ENCODE results near the gene TNFSF9. TPM values are rescaled to one million over a fixed set of nuclear protein-coding genes. Genes with fewer than 3 reads are reported as not detected.
"Not testable (repeated sequence)": the region's sequence is repeated elsewhere in the genome, so short reads cannot be mapped to it uniquely, and the experiment has no call there.

Gene TNFSF9
- total and polyA plus RNA-seq, 11 donors = 0.08 to 0.77 (median 0.22) TPM; not detected in 5

DNA sequence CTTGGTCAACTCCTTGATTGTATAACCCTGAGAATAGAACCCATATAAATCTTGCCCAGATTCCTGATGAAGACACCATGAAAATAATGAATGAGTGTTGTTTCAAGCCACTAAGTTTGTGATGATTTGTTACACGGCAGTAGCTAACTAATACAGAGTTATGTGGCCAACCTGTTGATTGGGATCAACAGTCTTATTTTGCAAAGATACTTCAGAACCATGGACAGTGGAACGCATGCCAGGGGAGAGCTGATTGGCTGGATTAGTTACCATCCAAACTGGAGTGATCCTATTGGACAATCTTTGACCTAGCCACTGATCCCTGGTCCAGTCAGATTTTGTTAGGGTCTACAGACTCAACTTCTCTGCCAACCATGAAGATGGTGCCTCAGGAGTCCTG, 33.6 kb downstream of the TNFSF9 start:
- DNase-seq (no peak), ATAC-seq (no peak)
- TF ChIP-seq, protein P1, sequence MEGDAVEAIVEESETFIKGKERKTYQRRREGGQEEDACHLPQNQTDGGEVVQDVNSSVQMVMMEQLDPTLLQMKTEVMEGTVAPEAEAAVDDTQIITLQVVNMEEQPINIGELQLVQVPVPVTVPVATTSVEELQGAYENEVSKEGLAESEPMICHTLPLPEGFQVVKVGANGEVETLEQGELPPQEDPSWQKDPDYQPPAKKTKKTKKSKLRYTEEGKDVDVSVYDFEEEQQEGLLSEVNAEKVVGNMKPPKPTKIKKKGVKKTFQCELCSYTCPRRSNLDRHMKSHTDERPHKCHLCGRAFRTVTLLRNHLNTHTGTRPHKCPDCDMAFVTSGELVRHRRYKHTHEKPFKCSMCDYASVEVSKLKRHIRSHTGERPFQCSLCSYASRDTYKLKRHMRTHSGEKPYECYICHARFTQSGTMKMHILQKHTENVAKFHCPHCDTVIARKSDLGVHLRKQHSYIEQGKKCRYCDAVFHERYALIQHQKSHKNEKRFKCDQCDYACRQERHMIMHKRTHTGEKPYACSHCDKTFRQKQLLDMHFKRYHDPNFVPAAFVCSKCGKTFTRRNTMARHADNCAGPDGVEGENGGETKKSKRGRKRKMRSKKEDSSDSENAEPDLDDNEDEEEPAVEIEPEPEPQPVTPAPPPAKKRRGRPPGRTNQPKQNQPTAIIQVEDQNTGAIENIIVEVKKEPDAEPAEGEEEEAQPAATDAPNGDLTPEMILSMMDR (IDR thresholded peaks at IDR 0.05) = no peak
- TF ChIP-seq POLR2A (IDR thresholded peaks at IDR 0.05) = no peak
- WGBS, 4 donors = 55 to 73% (median 69%) methylated on average over 2 of the region's 2 CpGs
- H3K27me3 ChIP-seq = peaks cover 0 to 10% (median 0%) of the 10 kb centered on the region in 9 donors
- intact Hi-C loops (cut with DNase I) = no loop called here
- H3K4me1 ChIP-seq = no peaks in the 10 kb centered on the region
- no peak overlapping the region for H3K4me3 ChIP-seq
- no peaks in the 10 kb centered on the region for H3K36me3 ChIP-seq
- no peak overlapping the region for H3K27ac ChIP-seq
- peaks cover 0 to 19% (median 7%) of the 10 kb centered on the region in 12 donors for H3K9me3 ChIP-seq

DNA sequence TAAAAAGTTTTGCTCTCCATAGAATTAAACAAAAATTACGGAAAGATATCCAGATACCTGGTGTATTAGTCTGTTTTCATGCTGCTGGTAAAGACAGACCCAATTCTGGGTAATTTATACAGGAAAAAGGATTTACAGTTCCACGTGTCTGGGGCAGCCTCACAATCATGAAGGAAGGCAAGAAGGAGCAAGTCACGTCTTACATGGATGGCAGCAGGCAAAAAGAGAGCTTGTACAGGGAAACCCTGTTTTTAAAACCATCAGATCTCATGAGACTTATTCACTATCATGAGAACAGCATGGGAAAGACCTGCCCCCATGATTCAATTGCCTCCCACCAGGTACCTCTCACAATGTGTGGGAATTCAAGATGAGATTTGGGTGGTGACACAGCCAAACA, 35.9 kb downstream of the TNFSF9 start:
- whole genome bisulfite sequencing, 4 donors = 52 to 74% (median 62%) methylated on average over 3 of the region's 3 CpGs
- H3K36me3 ChIP-seq; H3K4me3 ChIP-seq; ATAC-seq; H3K4me1 ChIP-seq; intact Hi-C loops (cut with DNase I); H3K27ac ChIP-seq; DNase-seq: not testable (repeated sequence)
- Histone ChIP-seq H3K27me3 (peaks cover 0 to 21% (median 4%) of the 10 kb centered on the region in 9 donors), H3K9me3 (peaks cover 0 to 27% (median 7%) of the 10 kb centered on the region in 12 donors)

DNA sequence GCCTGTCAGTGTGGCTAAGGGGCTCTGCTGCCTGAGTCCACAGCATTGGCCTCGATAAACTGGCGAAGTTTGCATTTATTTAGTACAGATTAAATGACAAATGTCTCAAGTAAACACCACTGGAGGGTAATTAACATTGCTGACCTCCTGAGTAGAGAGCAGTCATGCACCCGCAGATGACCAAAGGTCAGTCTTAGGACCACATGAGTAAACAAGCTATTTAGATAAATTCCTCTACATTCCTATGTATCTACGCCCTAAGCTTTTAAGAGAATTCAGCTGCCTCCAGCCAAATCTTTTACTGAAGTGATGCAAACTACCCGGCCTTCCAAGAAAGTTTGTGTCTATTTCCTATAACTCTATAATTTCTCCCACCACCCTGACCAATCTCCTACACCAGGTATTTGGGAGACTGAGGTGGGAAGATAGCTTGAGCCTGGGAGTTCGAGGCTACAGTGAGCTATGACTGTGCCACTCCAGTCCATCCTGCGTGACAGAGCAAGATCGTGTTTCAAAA, 37.2 kb downstream of the TNFSF9 start:
- Histone ChIP-seq H3K4me1 (peaks cover 0 to 5% (median 0%) of the 10 kb centered on the region in 12 donors), H3K27me3 (peaks cover 0 to 23% (median 5%) of the 10 kb centered on the region in 9 donors), H3K4me3 (no peak overlapping the region), H3K36me3 (no peaks in the 10 kb centered on the region), H3K27ac (no peak overlapping the region), H3K9me3 (peaks cover 0 to 27% (median 7%) of the 10 kb centered on the region in 12 donors)
- WGBS, 4 donors = 71 to 79% (median 77%) methylated on average over 8 of the region's 8 CpGs
- TF ChIP-seq POLR2A (IDR thresholded peaks at IDR 0.05) = no peak
- TF ChIP-seq, protein P1 (IDR thresholded peaks at IDR 0.05) = no peak
- ATAC-seq (no peak), DNase-seq (no peak)
- intact Hi-C loops (cut with DNase I) = no loop called here

DNA sequence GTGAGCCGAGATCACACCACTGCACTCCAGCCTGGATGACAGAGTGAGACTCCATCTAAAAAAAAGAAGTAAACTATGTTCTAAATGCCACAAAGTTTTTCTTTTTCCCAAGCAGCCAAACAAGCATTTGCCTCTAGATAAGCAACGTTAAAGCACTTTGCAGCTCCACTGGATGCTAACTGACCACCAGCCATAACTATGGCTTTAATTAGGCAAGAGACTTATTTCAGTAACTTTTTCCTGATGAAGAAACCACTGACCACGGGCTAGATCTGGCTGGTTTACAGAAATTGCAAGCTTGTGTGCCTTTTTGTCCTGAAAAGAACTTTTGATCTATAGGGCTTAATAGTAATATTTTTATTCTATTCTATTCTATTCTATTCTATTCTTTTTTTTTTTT, 38.0 kb downstream of the TNFSF9 start:
- TF ChIP-seq, protein P1 (IDR thresholded peaks at IDR 0.05) = no peak
- WGBS, 4 donors = 50 to 65% (median 59%) methylated on average over 3 of the region's 3 CpGs
- H3K27me3 ChIP-seq = peaks cover 0 to 28% (median 5%) of the 10 kb centered on the region in 9 donors
- no peak overlapping the region for H3K4me3 ChIP-seq
- intact Hi-C loops (cut with DNase I) = no loop called here
- no peak overlapping the region for H3K27ac ChIP-seq
- peaks cover 0 to 5% (median 0%) of the 10 kb centered on the region in 12 donors for H3K4me1 ChIP-seq
- ATAC-seq = no peak
- no peaks in the 10 kb centered on the region for H3K36me3 ChIP-seq
- H3K9me3 ChIP-seq = peaks cover 0 to 20% (median 6%) of the 10 kb centered on the region in 12 donors
- no peak for DNase-seq

DNA sequence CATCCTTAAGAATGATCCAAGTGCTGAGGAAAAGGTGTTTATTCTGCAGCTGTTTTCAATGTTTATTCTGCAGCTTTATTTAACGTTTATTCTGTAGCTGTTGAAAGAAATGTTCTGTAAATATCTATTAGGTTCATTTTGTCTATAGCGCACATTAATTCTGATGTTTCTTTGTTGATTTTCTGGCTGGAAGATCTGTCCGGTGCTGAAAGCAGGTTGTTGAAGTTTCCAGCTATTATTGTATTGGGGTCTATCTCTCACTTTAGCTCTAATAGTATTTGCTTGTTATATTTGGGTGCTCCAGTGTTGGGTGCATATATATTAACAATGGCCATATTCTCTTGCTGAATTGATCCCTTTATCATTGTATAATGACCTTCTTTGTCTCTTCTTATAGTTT, 39.9 kb downstream of the TNFSF9 start:
- no peak overlapping the region for H3K27ac ChIP-seq
- peaks cover 0 to 31% (median 5%) of the 10 kb centered on the region in 9 donors for H3K27me3 ChIP-seq
- peaks cover 0 to 11% (median 0%) of the 10 kb centered on the region in 12 donors for H3K9me3 ChIP-seq
- no peak overlapping the region for H3K4me3 ChIP-seq
- intact Hi-C loops (cut with DNase I) = no loop called here
- no peaks in the 10 kb centered on the region for H3K36me3 ChIP-seq
- whole genome bisulfite sequencing, 4 donors = 59 to 95% (median 83%) methylated on average over 3 of the region's 3 CpGs
- DNase-seq (no peak), ATAC-seq (no peak)
- TF ChIP-seq POLR2A (IDR thresholded peaks at IDR 0.05) = no peak
- TF ChIP-seq, protein P1 (IDR thresholded peaks at IDR 0.05) = no peak
- H3K4me1 ChIP-seq = peaks cover 0 to 5% (median 0%) of the 10 kb centered on the region in 12 donors

All from heart left ventricle (tissue), 16 donors.